HG03108 (cell line): ENCODE results near the gene DNMT3A.
"Not testable (repeated sequence)": the region's sequence is repeated elsewhere in the genome, so short reads cannot be mapped to it uniquely, and the experiment has no call there.

Source experiments
- ATAC-seq: cut with Tn5 transposase; IDR thresholded peaks from one replicate; pipeline ENCODE4 v1.9.1; 2021; ENCODE audit warnings: moderate library complexity; ENCODE audit not compliant: unreplicated experiment

The DNMT3A gene

DNA sequence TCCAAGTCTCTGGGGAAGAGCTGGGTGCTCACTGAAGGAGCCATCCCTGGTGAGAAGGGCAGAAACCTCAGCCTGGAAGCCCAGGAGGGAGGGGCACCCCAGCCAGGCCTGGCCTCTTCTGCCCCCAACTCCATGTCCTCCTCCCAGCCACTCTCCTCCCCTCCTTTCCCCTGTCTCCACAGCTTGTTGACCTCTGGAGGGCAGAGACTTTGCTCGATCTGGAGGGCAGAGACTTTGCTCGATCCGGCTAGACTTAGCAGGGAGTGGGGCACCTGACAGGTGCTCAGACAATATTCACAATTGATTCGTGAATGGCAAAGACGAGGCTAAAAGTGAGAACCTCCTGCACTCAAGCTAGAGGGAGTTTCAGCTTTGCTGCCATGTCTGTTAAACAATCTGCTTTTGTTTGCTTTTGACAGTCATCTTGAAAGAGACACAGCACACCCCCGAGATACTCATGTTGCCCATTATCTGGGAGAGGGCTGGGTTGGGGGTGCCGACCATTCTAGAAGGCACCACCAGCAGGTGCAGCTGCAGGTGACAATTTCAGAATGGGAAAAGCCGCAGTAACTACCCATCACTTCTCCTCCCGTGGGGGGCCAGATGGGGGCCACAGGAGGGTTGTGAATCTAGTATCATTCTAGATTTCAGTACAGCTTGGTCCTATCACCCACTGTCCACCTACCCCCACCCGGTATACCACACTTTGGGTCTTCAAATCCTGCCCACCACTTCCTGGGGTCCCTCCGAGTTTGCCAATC, 54.8 kb downstream of the DNMT3A start:
- ATAC-seq: no peak

DNA sequence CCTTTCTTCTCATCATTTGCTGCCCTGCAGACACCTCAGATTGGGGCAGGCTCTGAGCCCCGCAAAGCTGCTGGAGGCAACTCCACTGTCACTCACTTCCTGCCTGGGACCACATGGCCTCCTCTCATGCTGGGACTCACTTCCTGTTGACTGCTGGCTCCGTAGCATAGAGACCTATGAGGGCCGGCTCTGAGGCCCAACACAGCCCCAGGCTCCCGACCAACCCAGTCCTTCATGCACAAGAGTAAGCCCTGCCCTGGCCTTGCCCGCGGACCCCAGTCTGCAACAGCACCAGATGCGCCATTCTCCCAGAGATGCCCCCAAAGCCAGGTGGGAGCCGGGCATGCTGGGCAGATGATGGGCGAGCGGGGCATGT, 55.7 kb downstream of the DNMT3A start:
- ATAC-seq: peak; percentile 70

DNA sequence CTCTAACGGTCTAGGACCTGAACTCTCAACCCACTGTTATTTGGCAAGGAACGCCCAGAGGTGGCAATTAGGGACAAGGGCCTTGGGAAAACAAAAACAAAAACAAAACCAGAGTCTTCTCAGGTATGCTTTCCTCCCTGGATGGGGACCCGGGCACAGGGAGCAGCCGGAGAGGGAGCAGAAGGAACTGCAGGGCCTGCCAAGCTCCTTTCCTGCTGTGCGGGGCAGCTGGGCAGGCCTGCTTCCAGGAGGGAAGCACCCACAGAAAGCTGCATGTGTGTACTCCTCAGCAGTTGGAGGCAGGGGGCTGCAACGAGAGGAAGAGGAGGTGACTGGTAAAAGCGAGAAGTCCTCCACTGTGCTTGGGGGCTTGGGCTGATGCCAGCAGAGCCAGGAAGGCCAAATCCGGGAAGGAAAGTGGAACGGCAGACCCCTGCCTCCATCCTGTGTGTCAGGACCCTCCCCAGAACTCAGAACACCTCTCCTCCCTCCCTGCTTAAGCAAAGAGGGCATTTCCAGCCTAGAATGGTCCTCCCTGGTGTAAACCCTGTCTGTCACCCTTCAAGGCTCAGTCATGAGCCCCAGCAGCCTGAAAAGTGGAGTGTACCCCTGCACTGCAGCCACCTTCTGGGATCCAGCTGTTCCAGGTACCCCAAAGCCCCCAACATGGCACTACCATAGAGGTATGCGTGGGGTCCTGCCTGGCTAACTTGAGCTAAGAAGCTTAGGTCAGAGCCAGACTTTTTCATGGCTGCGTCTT, 56.3 kb downstream of the DNMT3A start:
- no peak for ATAC-seq

DNA sequence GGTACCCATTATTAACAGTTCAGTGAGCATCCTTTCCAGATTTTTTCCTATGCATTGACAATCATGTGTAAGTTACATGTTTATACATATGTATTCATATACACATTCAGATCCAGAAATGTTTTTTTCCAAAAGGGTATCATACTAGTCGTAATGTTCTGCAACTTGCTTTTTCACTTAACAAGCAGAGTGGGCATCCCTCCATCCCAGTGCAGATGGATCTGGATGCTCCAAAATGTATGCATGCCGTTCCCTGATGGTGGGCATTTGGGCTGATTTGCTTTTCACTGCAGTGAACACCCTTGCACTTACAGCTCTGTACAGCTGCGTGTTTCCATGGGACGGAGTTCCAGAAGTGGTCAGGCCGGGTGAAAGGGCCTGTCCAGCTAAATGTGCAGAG, 57.0 kb downstream of the DNMT3A start:
- no peak for ATAC-seq

DNA sequence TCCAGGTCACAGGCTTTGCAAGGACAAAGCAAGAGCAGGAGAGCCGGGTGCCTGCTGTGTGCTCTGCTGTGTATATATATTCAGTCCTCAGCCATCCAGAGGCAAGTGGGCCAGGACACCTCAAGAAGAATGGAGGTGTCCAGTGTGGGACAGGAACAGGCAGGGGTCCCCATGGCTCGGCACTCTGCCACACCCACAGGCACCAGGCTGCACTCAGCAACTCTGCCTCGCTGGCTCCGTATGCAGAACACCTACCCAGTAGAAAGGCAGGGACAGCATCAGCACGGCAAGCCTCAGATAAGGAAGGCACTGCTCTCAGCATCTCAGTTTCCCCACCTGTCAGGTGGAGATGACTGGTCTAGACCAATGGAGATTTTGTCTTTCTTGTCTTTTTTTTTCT, 57.8 kb downstream of the DNMT3A start:
- ATAC-seq: no peak

DNA sequence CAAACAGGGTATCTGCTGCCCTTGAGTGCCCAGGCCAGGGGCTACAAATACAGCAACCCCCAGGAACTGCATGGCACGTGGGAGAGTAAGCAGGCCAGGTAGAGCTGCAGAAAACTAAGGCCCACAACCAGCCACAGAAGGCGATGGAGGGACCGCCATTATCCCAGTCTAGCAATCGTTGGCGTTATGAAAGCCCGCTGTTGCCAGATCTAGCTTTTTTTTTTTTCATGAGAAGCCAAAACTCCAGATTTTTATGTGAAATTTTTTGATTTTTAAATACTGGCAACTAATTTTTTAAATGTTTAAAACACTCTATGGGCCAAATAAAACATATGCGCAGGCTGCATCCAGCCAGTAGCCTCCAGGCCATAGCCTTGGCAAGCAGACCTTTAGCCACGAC, 59.8 kb downstream of the DNMT3A start:
- no peak for ATAC-seq

DNA sequence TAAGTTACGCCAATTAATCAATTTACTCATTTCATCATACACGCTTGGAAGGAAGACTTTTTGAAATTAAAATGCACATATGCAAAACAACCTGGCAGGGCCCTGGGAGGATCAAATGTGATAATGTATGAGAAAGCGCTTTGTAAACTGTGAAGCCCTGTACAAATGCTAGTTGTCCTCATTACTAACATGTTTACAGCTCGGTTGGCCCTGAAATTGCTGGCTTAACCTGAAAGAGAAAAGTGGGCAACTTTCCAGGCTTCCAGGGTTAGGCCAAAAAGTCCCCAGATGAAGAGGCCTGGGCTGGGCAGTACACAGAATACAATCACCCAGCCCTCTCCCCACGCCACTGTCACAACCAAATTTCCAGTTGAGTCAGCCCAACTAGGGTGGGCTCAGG, 60.2 kb downstream of the DNMT3A start:
- no peak for ATAC-seq

DNA sequence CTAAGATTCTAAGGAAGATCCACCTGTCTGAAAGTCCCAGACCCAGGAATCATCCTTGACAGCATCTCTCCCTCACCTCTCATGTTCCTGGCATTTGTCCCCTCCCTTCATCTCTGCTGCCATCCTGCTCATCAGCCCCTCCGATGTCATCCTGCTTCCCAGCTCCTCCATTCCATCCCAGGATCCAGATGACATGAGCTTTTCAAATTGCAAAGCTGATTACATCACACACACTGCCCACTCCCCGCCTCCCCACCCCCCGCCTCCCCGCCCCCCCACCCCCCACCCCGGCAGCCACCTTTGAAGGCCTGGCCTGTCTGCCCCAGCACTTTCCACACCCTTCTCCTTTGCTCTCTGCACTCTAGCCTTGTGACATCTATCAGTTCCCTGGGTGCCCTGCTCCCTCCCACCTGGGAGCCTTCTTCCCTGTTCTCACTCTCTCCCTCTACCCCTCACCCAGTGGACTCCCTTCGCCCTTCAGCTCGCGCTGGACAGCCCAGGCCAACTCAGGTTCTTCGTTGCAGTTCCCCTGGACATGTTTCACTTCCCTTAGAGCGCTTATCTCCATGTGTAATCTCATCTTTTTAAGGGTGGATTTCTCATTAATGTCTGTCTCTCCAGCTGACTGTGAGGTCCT, 61.6 kb downstream of the DNMT3A start:
- ATAC-seq: no peak

DNA sequence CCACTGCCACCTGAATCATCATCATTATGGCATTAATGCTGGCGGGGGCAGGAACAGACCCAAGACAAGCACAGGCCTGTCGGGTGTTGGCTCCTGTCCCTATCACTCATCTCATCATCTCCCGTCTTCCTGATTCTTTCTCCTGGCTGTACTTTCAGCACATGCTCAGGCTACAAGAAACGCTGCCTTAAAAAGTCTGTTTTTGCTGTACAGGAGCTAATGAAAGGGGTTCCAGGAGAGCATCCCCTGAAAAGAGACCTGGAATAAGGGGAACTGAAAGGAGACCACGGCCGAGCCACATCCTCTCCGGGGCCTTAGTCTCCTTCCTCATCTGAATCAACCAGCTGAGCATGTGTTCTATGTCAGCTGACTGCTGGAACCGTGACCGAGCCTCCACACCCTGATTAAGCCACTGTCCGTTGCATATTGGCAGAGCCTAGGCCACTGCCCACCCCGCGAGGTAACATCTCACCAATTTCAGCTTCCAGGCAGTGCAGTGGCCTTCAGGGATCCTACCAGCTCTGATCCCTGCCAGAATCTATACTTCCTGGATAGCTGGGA, 62.6 kb downstream of the DNMT3A start:
- ATAC-seq: peak; percentile 75

DNA sequence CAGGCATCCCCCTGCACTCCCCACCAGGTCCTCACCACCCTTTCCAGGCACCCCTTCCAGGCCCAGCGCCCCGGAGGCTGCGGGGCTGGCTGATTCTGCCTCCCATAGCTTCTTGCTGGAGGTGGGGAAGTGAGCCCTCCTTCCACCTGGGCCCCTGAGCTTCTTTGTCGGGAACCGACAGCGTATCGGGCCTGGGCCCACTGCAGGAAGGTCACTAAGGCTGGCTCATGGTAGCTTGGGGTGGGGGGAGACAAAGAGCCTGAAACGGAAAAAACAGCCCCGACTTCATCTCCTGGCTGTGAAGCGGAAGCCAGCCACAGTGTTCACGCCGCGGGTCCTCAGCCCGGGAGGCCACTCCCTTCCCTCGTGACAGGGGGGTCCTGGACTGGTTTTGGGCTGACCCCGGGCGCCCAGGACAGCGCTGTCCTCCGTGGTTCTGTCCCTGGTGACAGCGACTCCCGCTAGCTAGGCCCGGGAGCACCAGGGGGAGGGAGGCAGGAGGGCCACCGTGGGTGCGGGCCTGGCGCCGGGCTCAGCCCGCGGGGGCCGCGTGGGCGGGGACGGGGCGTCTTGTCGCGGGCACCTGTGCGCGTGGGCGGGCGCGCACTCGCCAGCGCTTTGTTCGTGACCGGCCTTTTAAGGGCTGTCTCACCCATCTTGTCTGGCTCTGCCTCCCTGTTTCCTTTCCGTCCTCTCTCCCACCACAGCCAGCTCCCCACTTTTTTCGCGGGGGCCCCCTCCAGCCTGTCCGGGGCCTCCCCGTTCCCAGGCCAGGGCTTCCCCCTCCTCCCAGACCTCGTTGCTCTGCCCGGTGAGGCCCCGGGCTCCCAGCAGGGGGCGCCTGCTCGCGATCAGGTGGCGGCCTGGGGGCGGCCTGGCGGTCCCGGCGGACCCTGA, 64.9 kb downstream of the DNMT3A start:
- peak; percentile 32 for ATAC-seq

DNA sequence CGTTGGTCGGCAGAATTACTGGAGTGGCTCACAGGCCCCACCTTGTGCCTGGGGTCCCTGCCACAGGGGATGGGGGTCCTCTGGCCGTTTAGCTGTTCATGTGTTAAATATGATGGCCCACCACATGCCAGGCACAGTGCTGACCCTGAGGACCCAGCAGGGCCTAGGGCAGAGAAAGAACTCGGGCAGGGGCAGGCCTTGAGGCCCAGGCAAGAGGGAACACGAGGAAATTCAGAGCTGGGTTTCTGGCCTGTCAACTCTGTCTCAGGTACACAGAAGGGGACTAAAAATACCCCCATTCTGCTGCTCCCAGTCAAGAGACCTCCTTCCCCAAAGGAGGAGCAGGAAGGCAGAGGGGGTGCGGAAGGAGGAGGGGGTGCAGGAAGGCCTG, 66.2 kb downstream of the DNMT3A start:
- no peak for ATAC-seq

DNA sequence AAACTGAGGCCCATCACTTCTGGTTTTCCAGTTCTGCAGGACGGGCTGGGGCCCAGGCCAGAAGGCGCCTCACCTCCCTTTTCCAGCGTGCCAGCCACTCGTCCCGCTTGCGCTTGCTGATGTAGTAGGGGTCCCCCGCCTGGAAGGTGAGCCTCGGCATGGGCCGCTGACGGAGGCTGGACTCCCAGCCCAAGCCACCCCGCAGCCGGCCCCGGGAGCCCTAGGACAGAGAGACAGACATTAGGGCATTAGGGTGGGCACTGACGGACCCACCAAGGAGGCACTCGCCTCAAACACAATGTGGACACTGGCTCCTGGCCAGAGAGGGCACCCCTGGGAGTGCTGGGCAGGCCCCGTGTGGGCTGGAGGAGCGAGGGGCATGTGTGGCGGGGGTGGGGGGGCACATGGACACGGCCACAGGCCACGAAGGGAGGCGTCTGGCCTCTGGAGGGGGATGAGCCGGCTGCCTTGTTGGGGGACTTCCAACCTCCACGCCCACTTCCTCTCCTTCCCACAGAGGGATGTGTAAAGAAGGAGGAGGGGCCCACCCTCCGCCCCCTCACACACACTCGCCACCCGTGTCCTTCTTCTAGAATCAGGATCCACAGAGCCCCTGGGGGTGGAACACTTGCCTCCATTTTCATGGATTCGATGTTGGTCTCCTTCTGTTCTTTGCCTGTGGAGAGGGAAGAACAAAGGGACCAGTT, 66.7 kb downstream of the DNMT3A start:
- ATAC-seq: no peak

DNA sequence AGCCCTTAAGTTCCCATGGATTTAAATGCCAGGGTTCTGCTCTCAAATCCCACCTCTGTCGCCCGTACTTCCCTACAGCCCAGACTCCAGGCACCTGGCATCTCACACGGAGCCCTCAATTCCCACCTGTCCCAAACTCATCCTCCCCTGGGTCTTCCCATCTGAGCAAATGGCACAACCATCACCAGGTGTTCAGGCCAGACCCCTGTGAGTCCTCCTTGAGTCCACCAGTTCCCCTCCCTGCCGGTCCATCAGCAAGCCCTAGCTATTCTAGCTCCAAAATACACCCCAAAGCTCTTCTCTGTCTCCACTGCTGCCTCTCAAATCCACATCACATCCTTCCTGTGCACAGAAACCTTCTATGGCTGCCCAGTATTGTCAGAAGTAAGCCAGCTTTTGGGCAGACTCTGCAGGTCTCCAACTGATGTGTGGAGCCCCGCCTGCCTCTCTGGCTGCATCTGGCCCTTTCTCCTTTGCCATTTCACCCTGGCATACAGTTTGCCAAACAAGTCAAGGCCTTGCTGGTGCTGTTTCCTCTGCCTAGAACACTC, 67.7 kb downstream of the DNMT3A start:
- ATAC-seq: no peak

DNA sequence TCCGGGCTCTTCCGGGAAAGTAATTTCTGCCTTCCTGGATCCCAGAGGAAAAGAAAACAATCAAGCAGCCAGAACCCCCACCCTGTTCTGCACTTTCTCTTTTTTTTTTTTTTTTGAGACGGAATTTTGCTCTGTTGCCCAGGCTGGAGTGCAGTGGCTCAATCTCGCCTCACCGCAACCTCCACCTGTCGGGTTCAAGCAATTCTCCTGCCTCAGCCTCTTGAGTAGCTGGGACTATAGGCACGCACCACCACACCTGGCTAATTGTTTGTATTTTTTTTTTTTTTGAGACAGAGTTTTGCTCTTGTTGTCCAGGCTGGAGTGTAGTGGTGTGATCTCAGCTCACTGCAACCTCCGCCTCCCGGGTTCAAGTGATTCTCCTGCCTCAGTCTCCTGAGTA, 69.0 kb downstream of the DNMT3A start:
- not testable (repeated sequence) for ATAC-seq

DNA sequence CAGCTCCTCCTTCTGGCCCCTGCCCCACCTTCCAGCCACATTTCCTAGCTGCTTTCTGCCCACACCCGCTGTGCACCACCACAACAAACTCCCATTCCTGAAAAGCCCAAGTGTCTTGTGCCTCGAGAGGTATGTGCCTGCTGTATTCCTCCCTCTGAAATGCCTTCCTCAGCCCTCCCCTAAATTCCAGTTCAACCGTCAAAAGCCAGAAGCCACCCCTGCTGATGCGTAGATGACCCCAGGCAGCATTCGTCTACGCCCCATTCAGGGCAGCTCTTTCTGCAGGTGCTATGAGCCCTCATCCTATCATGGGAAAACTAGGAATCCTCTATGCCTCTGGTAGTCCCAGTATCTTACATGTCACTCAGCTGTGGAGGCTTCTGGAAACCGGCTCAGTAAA, 71.7 kb downstream of the DNMT3A start:
- no peak for ATAC-seq

DNA sequence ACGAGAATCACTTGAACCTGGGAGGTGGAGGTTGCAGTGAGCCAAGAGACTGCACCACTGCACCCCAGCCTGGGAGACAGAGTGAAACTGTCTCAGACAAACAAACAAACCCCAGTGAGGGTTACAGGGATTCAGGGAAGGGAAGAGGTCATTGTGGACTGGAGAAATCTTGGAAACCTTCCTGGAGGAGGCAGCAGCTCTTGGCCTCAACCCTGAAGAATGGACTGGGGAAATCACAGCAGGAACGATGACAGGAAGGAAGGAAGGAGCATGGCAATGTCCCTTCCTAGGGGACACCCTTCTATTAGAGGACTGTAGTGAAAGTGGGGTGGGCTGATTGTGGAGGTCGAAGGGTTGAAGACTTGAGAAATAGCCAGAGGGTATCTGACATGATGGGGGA, 72.5 kb downstream of the DNMT3A start:
- ATAC-seq: no peak

DNA sequence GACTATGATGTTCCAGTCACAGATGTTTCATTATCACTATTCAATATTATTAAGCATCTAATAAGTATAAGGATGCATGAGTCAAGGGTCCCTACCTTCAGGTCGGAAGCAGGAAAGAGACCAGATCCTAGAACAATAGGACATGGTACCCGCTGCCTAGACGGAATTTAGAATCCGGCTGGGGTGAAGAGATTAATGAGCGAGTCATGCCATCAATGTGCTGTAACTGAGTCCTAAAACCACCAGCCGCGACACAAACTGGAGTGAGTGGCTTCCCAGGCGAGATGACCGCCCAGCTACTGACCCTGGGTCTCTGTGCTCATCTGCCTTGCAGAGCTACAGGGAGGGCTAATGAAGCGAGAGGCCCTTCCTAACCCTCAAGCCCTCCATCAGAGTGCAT, 73.6 kb downstream of the DNMT3A start:
- ATAC-seq: no peak

DNA sequence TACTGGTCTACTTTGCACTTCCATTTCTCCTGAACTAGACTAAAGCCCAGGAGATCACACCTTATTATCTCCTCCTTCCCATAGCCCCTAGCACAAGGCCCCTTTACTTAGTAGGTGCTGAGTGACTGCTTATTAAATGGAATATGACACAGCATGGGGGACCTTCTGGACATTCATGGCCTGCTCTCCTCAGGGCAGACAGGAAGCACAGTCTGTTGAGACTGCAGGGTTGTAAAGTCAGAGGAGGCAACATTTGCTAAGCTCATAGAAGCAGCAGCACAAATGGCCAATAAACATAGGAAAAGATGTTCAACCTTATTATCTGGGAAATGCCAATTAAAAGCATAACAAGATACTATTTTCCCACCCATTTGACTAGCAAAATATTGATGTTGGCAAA, 75.3 kb downstream of the DNMT3A start:
- ATAC-seq: no peak

DNA sequence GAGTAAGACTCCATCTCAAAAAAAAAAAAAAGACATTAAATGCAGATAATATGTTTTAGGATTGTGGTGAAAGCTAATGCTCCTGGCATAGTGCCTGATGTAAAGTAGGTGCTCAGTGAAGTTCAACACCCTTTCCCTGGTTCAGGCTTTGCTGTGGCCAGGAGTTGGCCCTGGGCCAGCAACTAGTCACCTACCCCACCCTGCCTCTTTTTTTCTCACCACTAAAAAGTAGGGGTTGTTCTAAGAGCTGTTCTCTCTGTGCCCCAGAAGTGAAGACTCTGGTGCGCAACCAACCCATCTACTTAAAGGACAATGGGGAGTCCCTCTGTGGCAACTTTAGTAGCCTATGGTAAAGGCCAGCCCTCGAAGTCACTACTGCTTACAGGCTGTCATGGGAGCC, 75.9 kb downstream of the DNMT3A start:
- no peak for ATAC-seq

DNA sequence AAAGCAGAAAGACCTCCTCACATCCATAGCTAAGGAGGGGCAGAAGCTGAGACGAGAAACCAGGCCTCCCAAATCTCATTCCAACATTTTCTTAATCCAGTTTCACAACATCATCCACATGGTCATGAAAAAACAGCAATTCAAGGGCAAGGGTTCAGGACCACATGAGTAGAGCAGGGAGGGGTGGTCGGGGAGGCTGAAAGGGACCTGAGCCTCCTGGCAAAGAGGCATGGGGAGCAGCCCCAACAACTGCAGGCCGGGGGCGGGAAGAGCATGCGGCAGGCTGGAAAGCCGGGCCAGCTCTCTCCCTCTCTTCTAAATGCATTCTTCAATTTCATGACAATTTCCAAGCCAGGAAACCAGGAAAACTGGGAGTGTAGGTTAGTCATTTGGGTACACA, 76.7 kb downstream of the DNMT3A start:
- ATAC-seq: no peak
